SKM-1 treated with dmso at 0.1 percent for 144 hours (cell line): ENCODE results near the gene MED26.

Experiments
- DNase-seq: peaks from one replicate; lab custom pipeline; 2025; ENCODE audit not compliant: unreplicated experiment; lab: John Stamatoyannopoulos, UW

The MED26 gene

DNA sequence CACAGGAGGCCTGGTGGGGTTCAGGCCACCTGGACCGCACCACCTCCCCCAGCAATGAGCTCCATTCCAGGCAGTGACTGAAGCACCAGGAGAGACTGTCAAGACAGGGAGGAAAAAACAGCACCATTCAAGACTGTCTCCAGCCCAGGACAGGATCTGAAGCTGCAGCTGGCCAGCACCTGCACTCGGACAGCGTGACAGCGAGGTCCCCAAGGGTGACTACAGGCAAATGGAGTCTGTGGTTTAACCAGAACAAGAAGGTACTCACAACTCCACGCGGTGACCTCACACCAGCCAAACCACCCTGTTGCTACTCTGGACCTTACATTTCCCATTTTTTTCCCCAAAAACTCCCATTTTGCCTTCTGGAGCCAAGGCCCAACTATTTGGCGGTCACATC is 9.8 kb downstream of the MED26 start:
- DNase-seq: no peak

DNA sequence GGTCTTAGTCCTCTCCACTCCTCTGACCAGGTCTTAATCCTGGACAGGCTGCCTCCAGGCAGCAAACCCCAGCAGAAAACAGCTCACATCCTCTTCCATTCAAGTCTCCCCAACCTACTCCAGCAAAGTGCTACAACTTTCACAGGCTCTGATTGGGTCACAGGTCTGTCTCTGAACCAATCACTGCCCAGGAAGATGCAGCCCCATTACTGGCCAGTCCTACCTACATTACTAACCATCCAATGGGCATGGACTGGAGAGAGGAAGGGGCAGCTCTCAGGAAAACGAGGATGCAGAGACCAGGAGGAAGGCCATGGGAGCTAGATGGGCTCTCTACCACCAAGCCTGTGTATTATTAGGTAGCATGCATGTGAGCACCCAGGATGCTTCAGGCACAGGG is 12.2 kb downstream of the MED26 start:
- no peak for DNase-seq

DNA sequence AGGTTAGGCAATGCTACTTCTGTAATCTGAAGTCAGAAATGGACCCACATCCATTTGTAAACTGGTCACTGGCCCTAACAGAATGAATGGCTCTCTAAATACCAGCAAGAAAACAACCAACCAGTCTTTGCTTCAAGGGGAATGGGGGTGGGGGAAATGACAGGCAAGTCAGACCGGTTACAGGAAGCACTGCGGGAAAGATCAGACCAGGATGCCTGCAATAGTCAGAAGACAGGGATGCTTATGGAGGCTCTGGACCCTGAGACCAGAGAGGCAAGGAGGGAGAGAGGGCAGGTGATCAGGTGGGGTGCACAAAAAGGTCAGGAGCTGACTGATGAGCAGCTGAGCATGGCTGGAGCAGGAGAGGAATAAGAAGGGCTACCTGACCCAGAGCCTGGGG is 13.1 kb downstream of the MED26 start:
- DNase-seq: no peak

DNA sequence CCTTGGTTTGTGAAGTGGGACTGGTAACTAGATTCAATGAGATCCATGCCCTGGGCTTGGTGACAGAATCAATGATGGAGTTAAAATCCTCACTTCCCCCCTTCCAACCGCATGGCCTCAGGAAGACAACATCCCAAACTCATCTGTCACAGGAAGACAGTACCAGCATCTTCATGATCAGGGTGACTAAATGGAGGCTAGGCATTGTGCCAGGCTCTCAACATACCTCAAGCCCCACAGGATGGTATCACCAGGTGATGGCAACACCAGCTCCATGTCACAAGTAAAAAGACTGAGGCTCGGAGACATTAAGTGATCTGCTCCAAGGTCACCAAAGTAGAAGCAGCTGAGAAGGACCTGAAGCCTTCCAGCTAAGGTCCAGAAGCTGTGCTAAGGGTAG is 14.2 kb downstream of the MED26 start:
- DNase-seq: no peak

DNA sequence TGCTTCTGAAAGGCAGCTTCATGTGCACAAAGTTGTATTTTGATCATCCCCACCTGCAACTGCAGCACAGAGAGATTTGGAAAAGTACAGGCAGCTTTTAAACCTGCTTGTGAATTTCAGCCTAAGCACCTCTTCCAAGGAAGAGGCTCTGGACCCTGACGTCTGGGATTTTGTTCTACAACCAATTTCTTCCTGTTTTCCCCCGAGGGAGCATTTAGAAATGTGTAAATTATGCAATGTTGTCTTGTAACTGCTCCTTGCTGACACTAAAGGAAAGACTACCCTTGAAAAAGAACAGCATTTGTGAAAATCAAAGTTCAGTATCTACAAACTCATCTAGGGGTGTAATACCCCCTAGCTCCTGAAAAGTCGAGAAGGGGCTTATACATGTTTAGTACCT is 15.4 kb downstream of the MED26 start:
- DNase-seq: no peak

DNA sequence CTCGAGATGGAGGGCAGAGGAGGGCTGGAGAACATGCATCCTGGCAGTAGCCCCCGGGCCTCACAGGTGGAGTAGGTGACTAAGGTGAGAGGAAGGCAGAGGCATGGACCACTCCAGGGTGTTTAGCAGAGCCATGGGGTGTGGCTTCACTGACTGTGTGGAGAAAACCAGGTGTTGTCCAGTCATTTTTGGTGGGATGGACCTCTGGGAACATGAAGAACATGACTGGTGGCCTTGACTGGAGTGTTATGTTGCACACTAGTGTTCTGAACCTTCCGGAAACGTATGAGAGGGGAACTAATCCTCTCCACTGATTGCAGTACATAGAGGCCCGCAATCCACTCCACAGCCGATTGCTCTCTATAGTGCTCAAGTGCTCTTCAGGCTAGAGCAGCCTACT is 16.9 kb downstream of the MED26 start:
- no peak for DNase-seq

DNA sequence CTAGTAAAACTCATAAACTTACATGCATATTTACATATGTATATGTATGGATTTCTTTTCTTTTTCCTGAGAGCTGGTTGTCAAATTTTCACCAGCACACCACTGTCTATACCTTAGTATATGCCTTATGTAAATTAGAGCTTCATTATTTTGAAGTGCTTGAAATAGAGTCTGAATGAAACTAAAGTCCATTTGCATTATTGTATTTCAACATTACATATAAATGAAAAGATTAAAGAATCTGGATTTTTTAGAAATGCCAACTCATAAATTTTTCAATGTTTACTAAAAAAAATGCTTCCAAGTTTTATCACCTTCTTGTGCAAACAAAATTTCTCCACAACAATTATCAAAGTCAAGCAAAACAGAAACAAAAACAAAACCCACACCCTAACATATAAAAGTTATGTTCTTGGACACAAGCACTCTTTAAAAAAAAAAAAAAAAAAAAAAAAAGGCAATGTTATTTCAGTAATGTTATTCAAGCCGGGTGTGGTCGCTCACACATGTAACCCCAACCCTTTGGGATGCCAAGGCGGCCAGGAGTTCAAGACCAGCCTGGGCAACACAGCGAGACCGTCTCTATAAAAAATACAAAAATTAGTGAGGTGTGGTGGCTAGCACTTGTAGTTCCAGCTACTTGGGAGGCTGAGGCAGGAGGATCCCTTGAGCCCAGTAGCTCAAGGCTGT is 18.3 kb downstream of the MED26 start:
- DNase-seq: no peak

DNA sequence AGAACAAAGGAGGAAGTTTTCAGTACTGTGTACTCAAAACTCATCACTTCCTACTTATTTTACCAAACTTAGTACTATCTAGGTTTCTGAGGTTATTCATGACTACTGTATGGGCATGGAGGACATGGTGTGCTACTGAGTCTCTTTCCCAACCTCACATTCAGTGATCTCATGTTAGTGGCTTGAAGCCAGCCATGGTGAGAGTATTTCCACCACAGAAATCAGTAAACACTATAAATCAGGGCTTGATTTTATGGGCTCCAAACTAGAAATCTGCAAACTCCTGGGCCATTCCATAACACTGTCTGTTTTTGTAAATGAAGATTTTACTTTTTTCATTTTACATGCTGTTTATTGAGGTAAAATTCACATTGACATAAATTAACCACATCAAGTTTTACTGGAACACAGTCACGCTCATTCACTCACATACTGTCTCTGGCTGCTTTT is 19.7 kb downstream of the MED26 start:
- peak; percentile 44 for DNase-seq

DNA sequence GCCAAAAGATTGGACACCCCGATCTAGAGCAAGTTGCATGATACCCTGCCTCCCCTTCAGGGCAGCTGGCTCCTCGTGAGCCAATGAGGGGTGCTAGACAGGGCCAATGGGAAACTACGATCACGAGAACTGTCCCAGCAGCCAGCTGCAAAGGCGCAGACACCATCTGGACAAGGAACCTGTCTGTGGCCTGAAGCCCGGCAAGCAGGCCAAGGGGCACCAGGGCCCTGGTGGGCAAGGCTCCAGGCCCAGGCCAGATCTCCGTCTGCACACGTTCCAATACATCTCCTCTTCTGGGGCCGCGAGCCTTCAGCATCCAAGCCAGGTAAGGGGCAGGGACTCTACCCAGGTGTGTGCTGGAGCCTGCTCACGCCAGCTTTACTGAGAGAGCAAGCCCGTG is 20.2 kb downstream of the MED26 start:
- no peak for DNase-seq

DNA sequence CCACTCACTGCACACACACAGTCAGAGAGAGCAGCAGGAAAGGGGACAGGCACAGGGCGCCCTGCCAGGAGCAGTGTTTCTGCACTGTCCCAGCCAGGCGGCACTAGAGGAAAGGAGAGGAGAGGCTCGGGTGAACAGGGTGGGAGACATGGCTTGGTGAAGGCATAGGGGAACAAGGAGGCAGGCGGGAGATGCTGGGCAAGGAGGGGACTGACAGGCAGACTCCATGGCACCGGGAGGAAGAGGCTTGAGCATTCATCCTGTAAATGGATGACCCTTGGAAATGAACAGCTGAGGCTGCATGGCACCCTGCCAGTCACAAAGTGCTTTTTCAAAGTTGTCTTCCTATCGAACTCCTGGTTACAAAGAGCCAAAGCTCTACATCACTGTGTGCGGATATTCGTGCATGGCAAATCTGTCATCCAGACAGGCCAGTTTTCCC is 22.4 kb downstream of the MED26 start:
- no peak for DNase-seq

DNA sequence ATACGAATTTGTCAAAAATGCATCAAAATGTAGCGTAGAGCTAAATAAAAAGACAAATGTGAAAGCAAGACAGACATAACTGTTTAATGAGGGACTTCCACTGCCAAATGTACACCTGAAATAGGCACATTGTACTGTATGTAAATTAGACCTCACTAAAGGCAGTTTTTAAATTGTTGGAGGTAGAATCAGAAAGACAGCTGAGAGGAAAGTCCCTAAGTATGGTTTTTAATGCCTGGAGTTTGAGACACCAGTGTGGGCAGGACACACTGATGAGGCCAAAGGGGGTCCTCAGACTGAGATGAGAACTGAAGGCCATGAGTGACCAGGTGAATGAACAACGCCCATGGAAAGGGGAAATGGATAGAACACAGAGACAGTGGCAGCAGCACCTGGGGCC is 22.9 kb downstream of the MED26 start:
- no peak for DNase-seq

DNA sequence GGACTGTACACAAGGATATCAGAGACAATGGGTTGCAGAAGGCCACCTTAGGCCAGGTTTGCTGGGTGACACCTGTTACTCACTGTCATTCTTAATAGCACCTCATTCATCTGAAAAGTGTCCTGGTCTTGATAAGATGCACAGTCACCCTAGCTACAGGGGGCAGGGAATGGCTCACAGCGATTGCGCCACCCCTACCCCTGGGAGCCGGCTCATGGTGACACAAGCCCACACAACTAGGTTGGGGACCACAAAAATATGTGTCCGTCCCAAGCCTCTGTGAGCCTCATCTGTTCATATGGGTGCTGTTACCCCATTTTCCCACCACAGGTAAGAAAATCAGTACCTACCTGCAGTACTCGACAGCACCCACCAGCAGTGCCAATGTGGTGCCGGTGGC is 23.4 kb downstream of the MED26 start:
- no peak for DNase-seq

DNA sequence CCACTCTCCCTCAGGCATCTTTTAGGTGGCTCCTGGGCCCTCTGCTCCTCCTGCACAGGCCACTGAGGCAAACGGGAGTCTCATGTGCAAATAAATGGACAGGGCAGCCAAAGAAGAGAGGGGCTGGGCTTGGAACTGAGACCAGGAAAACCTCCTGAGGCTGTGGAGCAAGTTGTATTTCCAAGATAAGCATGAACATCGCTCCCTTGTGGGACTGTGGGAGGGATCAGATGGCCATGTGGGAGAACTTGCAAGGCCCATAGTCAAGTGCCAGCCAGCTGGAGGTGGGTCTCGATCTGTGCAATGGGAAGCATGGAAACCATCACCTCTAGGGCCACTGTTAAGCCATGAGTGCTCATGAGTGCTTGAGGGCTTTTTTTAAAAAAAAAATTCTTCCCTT is 24.9 kb downstream of the MED26 start:
- DNase-seq: no peak

DNA sequence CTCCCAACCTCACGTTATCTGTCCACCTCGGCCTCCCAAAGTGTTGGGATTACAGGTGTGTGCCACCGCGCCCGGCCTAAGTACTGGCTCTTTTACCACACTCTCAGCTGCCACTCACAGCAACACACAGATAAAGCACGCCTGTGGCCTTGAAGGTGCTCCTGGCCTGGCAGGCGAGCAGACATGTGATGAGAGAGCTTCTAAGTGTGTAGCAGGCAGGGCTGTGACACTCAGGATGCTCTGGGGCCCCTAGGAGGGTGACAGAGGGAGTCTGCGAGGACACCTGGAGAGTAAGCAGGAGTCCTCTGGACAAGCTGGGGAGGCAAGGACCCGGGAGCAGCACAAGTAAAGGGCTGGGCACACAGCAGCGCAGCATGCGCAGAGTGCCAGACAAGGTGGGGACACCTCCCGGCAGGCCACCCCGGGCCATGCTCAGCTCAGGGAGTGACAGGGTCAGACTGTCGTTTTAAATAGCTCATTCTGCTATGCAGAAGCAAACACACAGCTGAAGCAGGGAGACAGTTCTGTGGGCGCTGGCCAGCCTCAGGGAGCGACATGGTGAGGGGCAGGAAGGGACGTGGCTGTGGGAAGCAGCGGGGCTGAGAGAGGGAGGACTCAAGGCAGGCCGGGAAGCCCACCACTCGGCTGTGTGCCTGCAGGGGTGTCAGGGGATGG is 26.5 kb downstream of the MED26 start:
- DNase-seq: no peak

DNA sequence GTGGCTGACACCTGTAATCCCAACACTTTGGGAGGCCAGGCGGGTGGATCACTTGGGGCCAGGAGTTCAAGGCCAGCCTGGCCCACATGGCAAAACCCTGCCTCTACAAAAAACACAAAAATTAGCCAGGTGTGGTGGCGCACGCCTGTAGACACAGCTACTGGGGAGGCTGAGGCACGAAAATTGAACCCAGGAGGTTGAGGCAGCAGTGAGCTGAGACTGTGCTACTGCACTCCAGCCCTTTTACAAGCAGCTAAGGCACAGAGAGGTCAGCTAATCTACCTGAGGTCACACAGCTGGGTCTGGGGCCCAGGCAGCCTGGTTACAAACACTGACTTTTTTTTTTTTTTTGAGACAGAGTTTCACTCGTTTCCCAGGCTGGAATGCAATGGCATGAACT is 27.2 kb downstream of the MED26 start:
- no peak for DNase-seq

DNA sequence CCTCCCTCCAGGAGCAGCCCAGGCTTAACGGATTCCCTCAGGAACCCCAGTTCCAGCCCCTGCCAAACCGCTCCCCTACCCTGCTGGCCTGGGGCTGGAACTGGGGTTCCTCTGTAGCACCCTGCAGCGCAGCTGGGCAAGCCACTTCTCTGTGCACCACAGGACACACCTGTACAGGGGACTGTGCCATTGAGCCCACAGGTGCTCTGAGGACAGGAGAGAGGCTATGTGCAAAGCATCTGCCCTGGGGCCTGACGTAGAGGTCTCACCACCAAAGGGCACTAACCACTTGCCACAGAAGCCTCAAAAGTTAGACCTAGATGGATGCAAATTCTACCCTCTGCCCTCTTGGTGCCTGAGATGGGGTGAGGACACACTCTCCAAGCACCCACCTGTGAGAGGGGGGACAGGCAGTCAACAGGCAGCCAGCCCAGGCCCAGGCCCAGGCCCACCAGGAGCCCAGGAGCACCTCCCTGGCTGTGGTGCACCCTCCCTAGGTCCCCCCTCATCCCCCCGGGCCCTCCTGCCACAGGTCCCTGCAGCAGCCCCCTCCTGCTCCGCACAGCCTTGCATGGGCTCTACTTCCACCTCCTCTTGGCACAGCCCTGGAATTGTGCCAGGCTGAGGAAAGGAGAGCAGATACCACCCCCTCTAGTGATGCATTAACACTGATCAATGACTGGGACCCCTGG is 28.2 kb downstream of the MED26 start:
- DNase-seq: no peak

DNA sequence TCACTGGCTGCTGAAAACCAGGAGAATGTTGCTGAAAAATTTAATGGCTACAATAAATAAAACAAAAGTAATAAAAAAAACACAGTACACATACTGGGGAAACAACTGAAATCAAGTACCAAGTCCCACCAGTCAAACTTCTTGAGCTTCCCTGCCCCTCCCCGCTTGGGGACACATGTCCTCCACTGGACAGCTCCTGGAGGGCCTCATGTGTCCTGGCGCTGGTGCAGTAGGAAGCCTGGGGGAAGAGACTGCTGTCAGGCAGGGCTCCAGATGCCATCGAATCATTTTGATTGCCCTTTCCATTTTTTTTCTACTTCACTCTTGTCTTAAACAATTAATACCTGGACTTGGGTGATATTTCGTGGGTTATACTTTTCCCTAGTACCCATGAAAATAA is 29.2 kb downstream of the MED26 start:
- DNase-seq: no peak

DNA sequence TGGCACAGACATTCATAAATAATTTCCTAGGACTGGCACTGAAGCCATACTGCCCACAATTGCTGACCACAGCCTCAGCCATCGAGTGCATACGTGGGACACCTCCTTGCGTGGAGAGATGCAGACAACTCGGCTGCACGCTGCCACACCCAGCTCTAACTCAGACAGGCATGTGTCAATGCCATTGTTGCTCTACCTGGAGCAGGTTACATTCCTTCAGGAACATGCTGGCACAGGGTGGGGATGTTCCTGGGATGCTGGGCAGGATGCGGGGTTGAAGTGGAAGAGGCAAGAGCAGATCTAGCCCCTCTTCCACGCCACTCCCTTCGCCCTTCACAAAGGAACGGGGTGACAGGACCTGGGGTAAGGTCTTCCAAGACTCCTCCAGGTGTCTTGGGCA is 31.6 kb downstream of the MED26 start:
- no peak for DNase-seq

DNA sequence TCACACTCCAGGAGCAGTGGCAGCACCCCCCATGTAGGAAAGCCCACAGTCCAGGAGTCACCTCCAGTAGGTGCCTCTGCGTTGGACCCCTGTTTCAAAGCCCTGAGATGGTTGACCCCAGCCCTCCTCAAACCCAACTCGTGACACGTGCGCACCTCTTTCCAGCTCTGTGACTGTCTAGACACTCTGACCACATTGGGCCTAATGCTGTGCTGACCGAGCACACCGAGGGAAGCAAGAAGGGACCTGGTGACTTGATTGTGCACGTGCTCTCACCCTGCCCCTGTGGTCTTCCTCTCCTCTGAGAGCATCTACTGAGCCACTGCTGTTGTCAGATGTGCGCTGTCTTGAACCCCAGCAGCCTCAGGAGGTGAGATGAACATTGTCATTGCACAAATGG is 32.9 kb downstream of the MED26 start:
- DNase-seq: no peak

DNA sequence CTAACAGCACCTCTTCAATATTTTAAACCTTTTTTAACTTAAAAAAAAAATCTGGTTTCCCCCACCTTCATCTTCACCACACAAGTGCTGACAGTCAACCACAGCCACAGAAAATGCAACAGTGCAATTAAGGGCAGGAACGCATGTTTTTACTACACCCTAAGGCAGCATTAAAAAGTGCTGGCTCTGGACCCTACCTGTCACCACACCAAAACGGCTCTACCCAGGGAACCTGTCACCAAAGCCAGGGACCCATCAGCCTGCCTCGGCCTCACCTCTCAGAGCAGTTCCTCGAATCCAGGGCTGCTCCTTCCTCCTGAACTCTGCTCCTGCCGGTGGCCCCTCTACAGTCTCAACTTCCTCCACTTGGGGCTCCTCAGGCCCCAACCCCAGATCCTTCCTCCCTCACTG is 33.3 kb downstream of the MED26 start:
- peak; percentile 60 for DNase-seq

DNA sequence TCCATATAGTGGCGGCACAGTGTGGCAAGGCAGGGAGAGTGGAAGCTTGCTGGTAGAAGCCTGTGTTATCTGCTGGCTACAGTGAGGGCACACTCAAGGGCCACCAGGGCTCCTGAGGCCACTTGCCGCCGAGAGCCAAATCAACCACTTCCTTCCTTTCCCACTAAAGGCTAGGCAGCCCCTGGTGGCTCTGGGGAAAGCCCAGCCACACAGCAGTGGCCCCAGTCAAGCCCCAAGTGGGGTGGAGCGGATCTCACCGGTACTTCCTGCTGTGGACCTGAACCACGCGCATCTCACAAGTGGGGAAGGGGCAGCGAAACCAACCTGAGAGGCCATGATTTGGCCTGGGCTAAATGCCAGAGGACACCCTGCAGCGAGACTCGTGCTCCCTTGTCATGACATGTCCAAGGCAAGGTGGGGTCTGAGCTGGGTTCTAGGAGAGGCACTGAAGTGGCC is 33.8 kb downstream of the MED26 start:
- DNase-seq: peak; percentile 47

DNA sequence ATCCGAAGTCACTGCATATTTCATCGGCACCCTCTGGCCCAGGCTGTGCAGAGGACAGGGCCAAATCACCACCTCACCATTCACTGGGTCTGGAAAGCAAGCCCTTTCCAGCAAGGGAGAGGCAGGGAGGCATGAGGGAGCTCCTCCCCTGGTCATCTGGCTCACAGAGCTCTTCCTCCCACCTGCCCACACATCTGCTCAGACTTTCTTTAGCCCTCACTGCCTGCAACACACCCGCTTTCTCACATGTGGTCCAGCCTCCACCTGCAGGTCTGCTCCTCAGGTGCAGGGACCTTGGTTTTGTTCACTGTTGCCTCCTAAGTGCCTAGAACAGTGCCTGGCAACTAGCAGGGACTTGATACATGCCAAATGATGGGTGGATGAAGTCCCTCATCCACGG is 34.8 kb downstream of the MED26 start:
- DNase-seq: no peak
